B cell (primary cell): Measurements from ENCODE around the gene GYS2. TPM values are rescaled to one million over a fixed set of nuclear protein-coding genes. Genes with fewer than 3 reads are reported as not detected.

ENCODE experiments used
- ATAC-seq: fragments of 200-7000 bp; cut with Tn5 transposase; one replicate; pipeline ENCODE4 v1.10.0; 2021; ENCODE audit warnings: low read depth, mild to moderate bottlenecking, moderate number of reproducible peaks, moderate library complexity
- CTCF ChIA-PET: fragments of 350-600 bp; sonication (Branson Sonifier 250); formaldehyde crosslinking; loops from one replicate; lab custom pipeline; 2021; ENCODE audit warnings: antibody characterized with exemption, inconsistent platforms; lab: Charles Lee
- POLR2A ChIA-PET: fragments of 350-600 bp; sonication (Branson Sonifier 250); formaldehyde crosslinking; loops from one replicate; lab custom pipeline; 2021; ENCODE audit warnings: antibody characterized with exemption; lab: Charles Lee
- DNase-seq: peaks from one replicate; pipeline ENCODE4 v3.0.0; 2013
- H2AFZ ChIP-seq: 2 replicates; pipeline ENCODE4 v1.6.1; 2012; ENCODE audit warnings: mild to moderate bottlenecking, low read depth, low read length; ENCODE audit not compliant: insufficient read depth, poor library complexity, severe bottlenecking
- H3K27ac ChIP-seq, 2 donors: 1 replicate in 1 of 2; 2 replicates in 1 of 2; pipeline ENCODE4 v1.5.1; 2012 to 2013; ENCODE audit warnings: low read length in 2 of 2, mild to moderate bottlenecking in 2 of 2, moderate library complexity in 1 of 2
- H3K27me3 ChIP-seq, 4 experiments: fragments of 200-600 bp in 1 of 4; sonication (generic) in 1 of 4; replicated peaks in 1 of 4; 1 replicate in 2 of 4; 2 replicates in 2 of 4; pipeline versions ENCODE4 v1.6.1 to v1.7.0; 2013 to 2016; ENCODE audit warnings: low read length in 3 of 4, mild to moderate bottlenecking in 2 of 4, mixed read lengths in 1 of 4, moderate library complexity in 1 of 4; ENCODE audit not compliant: insufficient read depth in 4 of 4, control insufficient read depth in 3 of 4; ENCODE audit errors: control extremely low read depth in 1 of 4
- H3K36me3 ChIP-seq, 2 experiments: replicated peaks in 1 of 2; 1 replicate in 1 of 2; 2 replicates in 1 of 2; pipeline versions ENCODE4 v1.6.1 to v1.7.1; 2013; ENCODE audit warnings: low read length in 1 of 2; ENCODE audit not compliant: insufficient read depth in 2 of 2, control insufficient read depth in 1 of 2; ENCODE audit errors: control extremely low read depth in 1 of 2, extremely low read depth in 1 of 2
- H3K4me1 ChIP-seq, 2 donors: fragments of 200-600 bp in 1 of 2; sonication (generic) in 1 of 2; 1 replicate in 1 of 2; 2 replicates in 1 of 2; pipeline versions ENCODE4 v1.5.1 to v1.6.1; 2013 to 2017; ENCODE audit warnings: low read length in 2 of 2; ENCODE audit not compliant: control insufficient read depth in 2 of 2, insufficient read depth in 2 of 2
- H3K4me2 ChIP-seq: replicated peaks from 2 replicates; pipeline ENCODE3; 2012; ENCODE audit warnings: mild to moderate bottlenecking, low read depth, low read length; ENCODE audit not compliant: poor library complexity, severe bottlenecking
- H3K4me3 ChIP-seq, 5 experiments: fragments of 200-600 bp in 1 of 5; sonication (generic) in 1 of 5; 1 replicate in 3 of 5; 2 replicates in 2 of 5; pipeline versions ENCODE4 v1.5.1 to v1.7.0; 2011 to 2016; ENCODE audit warnings: low read length in 4 of 5, mild to moderate bottlenecking in 4 of 5, low read depth in 2 of 5, control low read depth in 1 of 5, moderate library complexity in 1 of 5; ENCODE audit not compliant: insufficient read depth in 1 of 5; ENCODE audit errors: control extremely low read depth in 1 of 5, extremely low read depth in 1 of 5
- H3K79me2 ChIP-seq: fragments of 200-600 bp; sonication (generic); one replicate; pipeline ENCODE4 v1.6.0; 2016; ENCODE audit warnings: low read length; ENCODE audit not compliant: control insufficient read depth, insufficient read depth
- H3K9ac ChIP-seq: fragments of 200-600 bp; sonication (generic); 2 replicates; pipeline ENCODE4 v1.6.1; 2017; ENCODE audit warnings: mild to moderate bottlenecking, low read length, moderate library complexity
- H3K9me3 ChIP-seq, 3 donors: one replicate each; pipeline versions ENCODE4 v1.6.1 to v1.7.1; 2013; ENCODE audit warnings: low read length in 2 of 3; ENCODE audit not compliant: control insufficient read depth in 2 of 3, insufficient read depth in 1 of 3; ENCODE audit errors: control extremely low read depth in 1 of 3
- H4K20me1 ChIP-seq: 2 replicates; pipeline ENCODE4 v1.6.0; 2012; ENCODE audit warnings: mild to moderate bottlenecking, low read length; ENCODE audit not compliant: insufficient read depth, control insufficient read depth, poor library complexity, severe bottlenecking
- H3K27ac Mint-ChIP-seq: one replicate; pipeline ENCODE4 v1.8.0; 2021; ENCODE audit warnings: mixed read lengths
- H3K27me3 Mint-ChIP-seq: one replicate; pipeline ENCODE4 v1.8.0; 2021; ENCODE audit warnings: mixed read lengths
- H3K4me1 Mint-ChIP-seq: one replicate; pipeline ENCODE4 v1.8.0; 2021; ENCODE audit warnings: mixed read lengths
- H3K4me3 Mint-ChIP-seq: one replicate; pipeline ENCODE4 v1.8.0; 2021; ENCODE audit warnings: mixed read lengths
- H3K9me3 Mint-ChIP-seq: one replicate; pipeline ENCODE4 v1.8.0; 2022; ENCODE audit warnings: mixed read lengths; ENCODE audit not compliant: insufficient read depth
- CTCF ChIP-seq: fragments of 200-600 bp; IDR thresholded peaks from one replicate; pipeline ENCODE4 v1.8.0; 2022; ENCODE audit warnings: antibody characterized with exemption, mild to moderate bottlenecking
- EZH2 ChIP-seq: IDR thresholded peaks from 2 replicates; pipeline ENCODE4 v1.6.1; 2012; ENCODE audit warnings: borderline replicate concordance, low read depth, mild to moderate bottlenecking, moderate library complexity, low read length; ENCODE audit not compliant: insufficient read depth, poor library complexity, severe bottlenecking
- WGBS: methylation state at CpG from one replicate; pipeline ENCODE4 v1.1.5; 2013; ENCODE audit warnings: missing lambda C conversion rate; ENCODE audit not compliant: insufficient coverage; 5-methylcytosine and 5-hydroxymethylcytosine counted together
- intact Hi-C: fragments of 100-400 bp; cut with micrococcal nuclease; formaldehyde crosslinking; loops from one replicate; pipeline ENCODE4 v1.10.0; 2022
- polyA plus RNA-seq: library from polyadenylated mRNA; depleted of rRNA; stranded (reverse); fragments of >200 nt; gene quantifications from 2 replicates; pipeline ENCODE4 v1.2.3, GENCODE V29; 2012
- total RNA-seq, 2 donors: library from RNA; stranded (reverse); fragments of 120-200 nt in 1 of 2; gene quantifications; 1 replicate in 1 of 2; 2 replicates in 1 of 2; pipeline versions ENCODE4 v1.2.3 to v1.2.4, GENCODE V29; 2013 to 2022

Gene GYS2
- total and polyA plus RNA-seq, 2 donors (not counting 1 experiment from before 2014, with no cell fraction given): not detected

DNA sequence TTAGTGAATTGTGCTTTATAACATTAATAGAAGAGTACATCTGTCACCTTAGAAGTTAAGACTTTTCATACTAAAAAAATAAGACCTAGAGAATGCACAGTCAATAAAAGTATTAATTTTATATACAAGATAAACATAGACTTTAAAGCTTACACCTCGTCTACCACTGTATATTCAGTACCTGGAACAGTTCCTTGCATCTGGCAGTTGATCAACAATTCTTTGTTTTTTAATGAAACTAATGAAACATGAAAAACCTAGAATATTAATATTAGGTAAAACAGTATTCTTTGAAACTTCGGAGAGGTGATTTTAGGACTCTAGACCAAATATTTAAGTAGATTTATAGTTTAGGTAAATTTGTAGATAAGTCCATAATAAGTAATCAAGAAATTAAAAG lies 98.8 kb downstream of the GYS2 start:
- Histone ChIP-seq H3K9ac (no peak overlapping the region), H3K79me2 (peaks cover 44% of the 10 kb centered on the region), H2AFZ (no peak overlapping the region), H3K4me3 (no peak overlapping the region), H3K36me3 (peaks cover 3 to 11% of the 10 kb centered on the region in 2 experiments), H3K9me3 (no peaks in the 10 kb centered on the region), H3K27ac (no peak overlapping the region), H3K27me3 (no peaks in the 10 kb centered on the region), H3K4me2 (no peak overlapping the region), H4K20me1 (peaks cover 12% of the 10 kb centered on the region), H3K4me1 (peaks cover 24% of the 10 kb centered on the region in 2 donors)
- intact Hi-C loops: no loop called here
- no peaks in the 10 kb centered on the region for H3K27me3 Mint-ChIP-seq
- H3K4me3 Mint-ChIP-seq: no peak overlapping the region
- H3K9me3 Mint-ChIP-seq: no peaks in the 10 kb centered on the region
- TF ChIP-seq EZH2 (no peak), CTCF (no peak)
- WGBS: no CpG with 5 or more reads among the region's 2 CpGs
- DNase-seq (no peak), ATAC-seq (no peak)
- peaks cover 39% of the 10 kb centered on the region for H3K4me1 Mint-ChIP-seq
- POLR2A ChIA-PET: no interaction called here
- CTCF ChIA-PET: no interaction called here
- H3K27ac Mint-ChIP-seq: no peak overlapping the region

- no peaks in the 10 kb centered on the region for H3K27me3 Mint-ChIP-seq
- no peaks in the 10 kb centered on the region for H3K9me3 Mint-ChIP-seq
- no peak overlapping the region for H3K4me3 Mint-ChIP-seq
- Histone ChIP-seq H3K36me3 (peaks cover 2 to 13% of the 10 kb centered on the region in 2 experiments), H3K9ac (peak overlapping the region; percentile 96), H3K27me3 (no peaks in the 10 kb centered on the region), H3K4me1 (peaks cover 26 to 28% of the 10 kb centered on the region in 2 donors), H3K27ac (peak overlapping the region in 1 of 2 donors; percentile 89), H3K9me3 (no peaks in the 10 kb centered on the region), H3K79me2 (peaks cover 70% of the 10 kb centered on the region), H4K20me1 (peaks cover 12% of the 10 kb centered on the region), H3K4me2 (peak overlapping the region; percentile 87), H2AFZ (no peak overlapping the region), H3K4me3 (peak overlapping the region in 1 of 5 experiments; percentile 97)
- peaks cover 37% of the 10 kb centered on the region for H3K4me1 Mint-ChIP-seq
- TF ChIP-seq CTCF (no peak), EZH2 (no peak)
- CTCF ChIA-PET: no interaction called here
- no CpG with 5 or more reads among the region's 1 CpG for WGBS
- POLR2A ChIA-PET: no interaction called here
- intact Hi-C loops: loop anchor here (5.0 kb wide), 1 partner anchor 1039 kb away; the partner anchor contains the start of gene C2CD5
- no peak for DNase-seq
- H3K27ac Mint-ChIP-seq: no peak overlapping the region
- ATAC-seq: no peak
Measured at GRCh38 chr12:21502872-21503271, 101.8 kb downstream of the GYS2 start.
